ENCODE results near the gene RPUSD3.
"Not testable (repeated sequence)": the region's sequence is repeated elsewhere in the genome, so short reads cannot be mapped to it uniquely, and the experiment has no call there.

DNA sequence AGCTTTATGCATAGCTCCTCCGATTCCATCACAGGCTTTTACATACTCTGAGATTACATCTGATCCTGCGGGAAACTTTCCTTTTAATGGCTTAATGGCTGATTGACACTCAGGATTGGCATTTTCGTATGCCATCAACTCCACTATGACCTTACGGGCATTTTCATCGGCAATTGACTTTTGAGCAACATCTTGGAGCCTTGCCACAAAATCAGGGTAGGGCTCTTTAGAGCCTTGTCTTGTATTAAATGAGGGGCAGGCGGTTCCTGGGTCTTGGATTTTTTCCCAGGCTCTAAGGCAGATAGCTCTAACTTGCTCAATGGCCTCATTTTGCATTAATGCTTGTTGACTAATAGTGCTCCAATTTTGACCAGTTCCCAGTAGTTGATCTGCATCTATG, 8.1 kb upstream of the RPUSD3 start:
- TF ChIP-seq CTCF (IDR thresholded peaks at IDR 0.05; ENCODE audit: insufficient read depth, low read length, poor library complexity, severe bottlenecking); EZH2phosphoT487 (conservative IDR thresholded peaks at IDR 0.05; ENCODE audit: low read length): not testable (repeated sequence)
